ENCODE data around the gene ELMOD3. TPM values are rescaled to one million over a fixed set of nuclear protein-coding genes. Genes with fewer than 3 reads are reported as not detected.
"Not testable (repeated sequence)": the region's sequence is repeated elsewhere in the genome, so short reads cannot be mapped to it uniquely, and the experiment has no call there.

ELMOD3 gene
- total RNA-seq, 2 donors from 2014 or later: 21.4 to 38.7 TPM

- no peak for DNase-seq (ENCODE audit: low spot score)
- no peak overlapping the region for H3K27ac ChIP-seq
- no peak for TF ChIP-seq CTCF (IDR thresholded peaks at IDR 0.05)
- peaks cover 25 to 37% of the 10 kb centered on the region in 2 donors for H3K4me1 ChIP-seq (ENCODE audit: control insufficient read depth in 1 of 2, low read depth in 2 of 2)
- peaks cover 50% of the 10 kb centered on the region for H3K36me3 ChIP-seq
- no peaks in the 10 kb centered on the region for H3K9me3 ChIP-seq
- no peaks in the 10 kb centered on the region for H3K27me3 ChIP-seq (replicated peaks; ENCODE audit: insufficient read depth)
- ATAC-seq (ENCODE audit: insufficient number of reproducible peaks, low FRiP score, low read depth): no peak
- no peak overlapping the region for H3K4me3 ChIP-seq
Measured at GRCh38 chr2:85319796-85320195, 34.8 kb upstream of the ELMOD3 start.

GRCh38 chr2:85323351-85323987 is 31.1 kb upstream of the ELMOD3 start:
- Histone ChIP-seq H3K27me3 (replicated peaks; ENCODE audit: insufficient read depth) (no peaks in the 10 kb centered on the region), H3K4me1 (ENCODE audit: control insufficient read depth in 1 of 2, low read depth in 2 of 2) (peaks cover 36 to 58% of the 10 kb centered on the region in 2 donors), H3K27ac (no peak overlapping the region), H3K4me3 (no peak overlapping the region), H3K36me3 (peaks cover 35% of the 10 kb centered on the region), H3K9me3 (no peaks in the 10 kb centered on the region)
- DNase-seq (ENCODE audit: low spot score) (no peak), ATAC-seq (ENCODE audit: insufficient number of reproducible peaks, low FRiP score, low read depth) (no peak)
- no peak for TF ChIP-seq CTCF (IDR thresholded peaks at IDR 0.05)

DNA sequence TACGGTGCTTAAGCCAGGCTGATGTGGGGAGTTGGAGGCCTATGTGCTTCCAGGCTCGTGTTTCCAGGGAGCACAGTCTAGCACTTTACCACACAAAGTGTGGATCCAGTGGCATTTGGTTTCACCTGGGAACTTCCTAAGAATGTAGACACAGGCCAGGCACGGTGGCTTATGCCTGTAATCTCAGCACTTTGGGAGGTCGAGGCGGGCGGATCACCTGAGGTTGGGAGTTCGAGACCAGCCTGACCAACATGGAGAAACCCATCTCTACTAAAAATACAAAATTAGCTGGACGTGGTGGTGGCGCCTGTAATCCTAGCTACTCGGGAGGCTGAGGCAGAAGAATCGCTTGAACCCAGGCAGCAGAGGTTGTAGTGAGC is 30.6 kb upstream of the ELMOD3 start:
- peaks cover 39 to 55% of the 10 kb centered on the region in 2 donors for H3K4me1 ChIP-seq (ENCODE audit: control insufficient read depth in 1 of 2, low read depth in 2 of 2)
- not testable (repeated sequence) for H3K27me3 ChIP-seq (replicated peaks; ENCODE audit: insufficient read depth); H3K4me3 ChIP-seq; DNase-seq (ENCODE audit: low spot score); H3K9me3 ChIP-seq; ATAC-seq (ENCODE audit: insufficient number of reproducible peaks, low FRiP score, low read depth); H3K27ac ChIP-seq
- H3K36me3 ChIP-seq: peaks cover 35% of the 10 kb centered on the region

- no peaks in the 10 kb centered on the region for H3K9me3 ChIP-seq
- peak overlapping the region; percentile 84 for H3K4me3 ChIP-seq
- DNase-seq (ENCODE audit: low spot score) (no peak), ATAC-seq (ENCODE audit: insufficient number of reproducible peaks, low FRiP score, low read depth) (no peak)
- no peak overlapping the region for H3K27ac ChIP-seq
- TF ChIP-seq CTCF (IDR thresholded peaks at IDR 0.05): no peak
- no peaks in the 10 kb centered on the region for H3K27me3 ChIP-seq (replicated peaks; ENCODE audit: insufficient read depth)
- peaks cover 40 to 55% of the 10 kb centered on the region in 2 donors for H3K4me1 ChIP-seq (ENCODE audit: control insufficient read depth in 1 of 2, low read depth in 2 of 2)
- H3K36me3 ChIP-seq: peaks cover 35% of the 10 kb centered on the region
Measured at GRCh38 chr2:85324639-85325465, 29.7 kb upstream of the ELMOD3 start.

- Histone ChIP-seq H3K36me3 (peaks cover 35% of the 10 kb centered on the region), H3K4me1 (ENCODE audit: control insufficient read depth in 1 of 2, low read depth in 2 of 2) (peaks cover 40 to 55% of the 10 kb centered on the region in 2 donors), H3K27ac (no peak overlapping the region), H3K4me3 (peak overlapping the region; percentile 84), H3K9me3 (no peaks in the 10 kb centered on the region), H3K27me3 (replicated peaks; ENCODE audit: insufficient read depth) (no peaks in the 10 kb centered on the region)
- DNase-seq (ENCODE audit: low spot score) (no peak), ATAC-seq (ENCODE audit: insufficient number of reproducible peaks, low FRiP score, low read depth) (no peak)
- TF ChIP-seq CTCF (IDR thresholded peaks at IDR 0.05): no peak
Measured at GRCh38 chr2:85325466-85325811, 29.1 kb upstream of the ELMOD3 start.

Data from thoracic aorta (tissue), 2 donors.